PFSK-1 (cell line): ENCODE results near the gene ZDHHC20.

Experiments
- FOXP2 ChIP-seq: optimal IDR thresholded peaks from 2 replicates; pipeline ENCODE3; 2011; ENCODE audit warnings: borderline replicate concordance, control low read depth, inconsistent platforms; ENCODE audit not compliant: insufficient read depth; ENCODE audit errors: extremely low read length, extremely low read depth
- POLR2AphosphoS5 ChIP-seq: IDR thresholded peaks from 2 replicates; pipeline ENCODE4 v1.6.1; 2012; ENCODE audit warnings: low read depth, mild to moderate bottlenecking, control low read depth, low read length, moderate library complexity
- REST ChIP-seq, 2 experiments: IDR thresholded peaks; 2 replicates each; pipeline versions ENCODE4 v1.6.1 to v1.8.0; 2011 to 2012; ENCODE audit warnings: low read depth in 2 of 2, low read length in 2 of 2, control low read depth in 1 of 2, inconsistent platforms in 1 of 2, mild to moderate bottlenecking in 1 of 2, moderate library complexity in 1 of 2; ENCODE audit not compliant: insufficient read depth in 1 of 2
- SIN3A ChIP-seq: IDR thresholded peaks from 2 replicates; pipeline ENCODE4 v1.6.1; 2012; ENCODE audit warnings: mild to moderate bottlenecking, low read length, moderate library complexity, borderline replicate concordance; ENCODE audit not compliant: insufficient read depth
- TAF1 ChIP-seq: IDR thresholded peaks from 2 replicates; pipeline ENCODE4 v1.6.1; 2012; ENCODE audit warnings: low read length, control low read depth, borderline replicate concordance; ENCODE audit not compliant: insufficient read depth

The ZDHHC20 gene

GRCh38 chr13:21362741-21363140 is 96.4 kb downstream of the ZDHHC20 start:
- no peak for TF ChIP-seq POLR2AphosphoS5
- no peak for TF ChIP-seq FOXP2
- no peak for TF ChIP-seq REST (IDR thresholded peaks at IDR 0.05; ENCODE audit: insufficient read depth in 1 of 2, low read depth in 2 of 2, low read length in 2 of 2)
- no peak for TF ChIP-seq SIN3A
- TF ChIP-seq TAF1: no peak

- TF ChIP-seq POLR2AphosphoS5 (no peak), TAF1 (no peak), FOXP2 (no peak), REST (IDR thresholded peaks at IDR 0.05; ENCODE audit: insufficient read depth in 1 of 2, low read depth in 2 of 2, low read length in 2 of 2) (no peak), SIN3A (no peak)
These were observed 97.4 kb downstream of the ZDHHC20 start for GRCh38 chr13:21361706-21362105.

GRCh38 chr13:21361123-21361522 is 98.0 kb downstream of the ZDHHC20 start:
- TF ChIP-seq TAF1: no peak

- TF ChIP-seq REST (IDR thresholded peaks at IDR 0.05; ENCODE audit: insufficient read depth in 1 of 2, low read depth in 2 of 2, low read length in 2 of 2): no peak
- TF ChIP-seq TAF1: no peak
- no peak for TF ChIP-seq SIN3A
- no peak for TF ChIP-seq FOXP2
These were observed 98.6 kb downstream of the ZDHHC20 start for GRCh38 chr13:21360463-21360862.

GRCh38 chr13:21359855-21360254 is 99.2 kb downstream of the ZDHHC20 start:
- no peak for TF ChIP-seq POLR2AphosphoS5
- no peak for TF ChIP-seq FOXP2
- TF ChIP-seq SIN3A: no peak
- TF ChIP-seq REST (IDR thresholded peaks at IDR 0.05; ENCODE audit: insufficient read depth in 1 of 2, low read depth in 2 of 2, low read length in 2 of 2): no peak
- TF ChIP-seq TAF1: no peak

- TF ChIP-seq SIN3A (no peak), TAF1 (no peak), REST (IDR thresholded peaks at IDR 0.05; ENCODE audit: insufficient read depth in 1 of 2, low read depth in 2 of 2, low read length in 2 of 2) (no peak), FOXP2 (no peak), POLR2AphosphoS5 (no peak)
These were observed 103.8 kb downstream of the ZDHHC20 start for GRCh38 chr13:21355304-21355703.
